Fibroblast of pulmonary artery (primary cell): ENCODE results near the gene CHD6.

Source experiments
- DNase-seq: peaks from one replicate; pipeline ENCODE4 v3.0.0-alpha.2; 2010; ENCODE audit warnings: low read depth
- H3K4me3 ChIP-seq: replicated peaks from 2 replicates; pipeline ENCODE4 v1.5.1; 2011; ENCODE audit warnings: low read depth, mild to moderate bottlenecking, control low read depth, low read length, moderate library complexity
- CTCF ChIP-seq: IDR thresholded peaks from 2 replicates; pipeline ENCODE4 v1.5.1; 2011; ENCODE audit warnings: mild to moderate bottlenecking, control low read depth, low read length, inconsistent platforms; ENCODE audit errors: missing control alignments

The CHD6 gene

GRCh38 chr20:41507436-41507835, 110.7 kb downstream of the CHD6 start:
- H3K4me3 ChIP-seq: no peak overlapping the region
- no peak for DNase-seq
- TF ChIP-seq CTCF: no peak

- no peak overlapping the region for H3K4me3 ChIP-seq
- TF ChIP-seq CTCF: no peak
- no peak for DNase-seq
These were observed 111.8 kb downstream of the CHD6 start for GRCh38 chr20:41506192-41506915.

- TF ChIP-seq CTCF: no peak
- no peak for DNase-seq
- no peak overlapping the region for H3K4me3 ChIP-seq
These were observed 113.0 kb downstream of the CHD6 start for GRCh38 chr20:41505184-41505583.

GRCh38 chr20:41501376-41501775, 116.8 kb downstream of the CHD6 start:
- TF ChIP-seq CTCF: no peak
- no peak overlapping the region for H3K4me3 ChIP-seq
- DNase-seq: no peak

- no peak for DNase-seq
- TF ChIP-seq CTCF: no peak
- no peak overlapping the region for H3K4me3 ChIP-seq
These were observed 118.0 kb downstream of the CHD6 start for GRCh38 chr20:41499961-41500725.

- no peak for TF ChIP-seq CTCF
- H3K4me3 ChIP-seq: no peak overlapping the region
- DNase-seq: no peak
These were observed 119.1 kb downstream of the CHD6 start for GRCh38 chr20:41499064-41499463.
